Renal pelvis (tissue), 4 donors: ENCODE measurements around the gene MDM1. TPM values are rescaled to one million over a fixed set of nuclear protein-coding genes. Genes with fewer than 3 reads are reported as not detected.

ENCODE experiments used
- DNase-seq: peaks from one replicate; pipeline ENCODE4 v3.0.0-alpha.2; 2013
- polyA plus RNA-seq, 3 donors: library from polyadenylated mRNA; unstranded; fragments of 120-200 nt; gene quantifications; one replicate each; pipeline ENCODE4 v1.2.1, GENCODE V29; 2013; ENCODE audit not compliant: insufficient read length in 3 of 3

The MDM1 gene
- polyA plus RNA-seq, 3 donors: 32.5 to 38.4 (median 38.2) TPM

DNA sequence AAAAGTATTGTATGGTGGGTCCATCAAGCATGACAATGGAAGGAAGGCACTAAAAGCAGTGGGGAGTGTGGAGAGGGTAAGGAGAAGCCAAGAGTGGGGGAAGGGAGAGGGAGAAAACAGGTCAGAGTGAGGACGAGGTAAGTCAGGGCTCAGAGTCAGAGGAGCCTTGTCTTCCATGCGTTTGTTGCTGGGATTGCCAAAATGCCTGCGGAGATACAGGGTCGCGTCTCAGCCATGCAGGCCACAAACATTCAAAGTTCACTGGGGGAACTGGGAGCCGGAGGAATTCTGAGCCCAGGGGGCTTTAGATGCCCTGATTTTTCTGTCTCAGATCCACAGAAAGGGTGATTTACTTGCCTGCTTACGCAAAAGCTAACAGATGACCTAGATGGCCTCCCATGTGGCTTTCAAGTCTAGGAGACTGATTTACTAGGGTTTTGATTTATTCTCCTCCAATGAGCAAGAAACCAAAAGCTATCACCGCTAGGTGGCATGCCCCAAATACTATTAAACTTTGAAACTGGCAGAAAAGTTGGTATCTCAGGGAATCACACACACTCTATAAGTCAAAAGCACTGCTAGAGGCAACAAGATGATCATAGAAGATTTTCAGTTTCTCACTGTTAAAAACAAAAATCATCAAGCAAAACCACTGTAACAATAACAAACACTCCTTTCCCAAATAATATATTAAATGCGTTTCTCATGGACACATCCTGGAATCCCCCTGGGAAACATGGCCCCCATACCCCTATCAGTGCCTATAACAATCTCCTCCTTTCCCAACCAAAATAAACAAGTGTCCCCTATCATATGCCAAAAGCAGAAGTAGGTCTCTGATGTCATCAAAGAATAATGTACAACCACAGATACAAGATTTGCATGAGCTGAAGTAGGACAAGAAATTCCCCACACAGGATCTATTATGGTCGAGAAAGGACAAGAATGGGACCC lies 26.6 kb upstream of the MDM1 start:
- peak; percentile 76 for DNase-seq

DNA sequence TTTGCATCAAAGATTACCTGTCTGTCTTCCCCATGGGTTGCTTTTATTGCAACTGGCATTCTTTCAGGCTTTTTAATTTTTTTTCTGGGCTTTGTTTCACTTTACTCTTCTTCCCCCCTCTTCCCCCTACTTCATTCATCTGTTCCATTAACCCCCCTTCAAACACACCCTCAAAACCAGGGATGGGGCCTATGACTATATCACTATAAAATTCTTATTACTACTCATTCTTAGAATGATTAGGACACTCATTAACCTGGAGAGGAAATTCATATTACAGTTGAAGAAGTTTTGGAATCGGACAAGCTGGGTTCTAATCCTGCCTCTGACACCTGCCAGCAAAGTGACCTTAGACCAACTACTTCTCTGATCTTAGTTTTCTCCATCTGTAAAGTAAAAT lies 24.8 kb upstream of the MDM1 start:
- no peak for DNase-seq

- DNase-seq: no peak
Observed at GRCh38 chr12:68356060-68356695, 24.0 kb upstream of the MDM1 start.

GRCh38 chr12:68354977-68355541 lies 22.9 kb upstream of the MDM1 start:
- DNase-seq: no peak

GRCh38 chr12:68352067-68352466 lies 19.9 kb upstream of the MDM1 start:
- no peak for DNase-seq

DNA sequence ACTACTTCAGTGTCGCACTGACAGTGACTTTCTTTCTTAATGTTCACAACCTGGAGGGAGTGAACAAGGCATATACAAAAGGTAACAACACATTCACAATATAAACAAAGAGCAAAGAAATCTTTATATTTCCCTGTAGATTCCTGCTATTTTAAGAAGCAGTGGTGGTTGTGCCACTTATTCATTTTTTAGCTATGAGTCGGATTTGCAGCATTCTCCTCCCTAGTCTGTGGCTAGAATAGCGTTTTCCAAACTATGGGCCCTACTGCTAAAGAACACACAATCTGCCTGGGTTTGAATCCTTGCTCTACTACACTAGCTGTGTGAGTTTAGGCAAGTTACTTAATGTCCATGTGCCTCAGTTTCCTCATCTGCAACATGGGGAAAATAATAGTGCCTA lies 18.6 kb upstream of the MDM1 start:
- no peak for DNase-seq

- no peak for DNase-seq
Observed at GRCh38 chr12:68349921-68350606, 17.9 kb upstream of the MDM1 start.

DNA sequence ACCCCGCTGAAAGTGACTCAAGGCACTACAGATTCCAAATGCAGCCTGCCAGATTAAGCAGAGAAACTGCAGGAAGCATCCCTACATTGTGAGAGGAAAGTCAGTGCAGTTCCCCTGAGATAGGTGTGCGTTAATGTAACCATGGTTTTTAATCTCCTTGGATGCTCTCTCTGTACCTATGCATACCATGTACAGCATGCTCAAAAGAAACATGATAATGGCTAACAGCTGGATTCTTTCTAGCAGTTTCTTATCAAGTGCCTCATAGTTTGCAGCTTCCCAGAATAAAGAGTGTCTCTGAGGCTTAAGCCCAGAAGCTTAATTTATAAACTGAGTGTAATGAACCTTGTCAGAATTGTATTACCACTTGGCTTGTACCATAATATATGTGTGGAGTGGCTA lies 17.1 kb upstream of the MDM1 start:
- DNase-seq: no peak

- DNase-seq: no peak
Observed at GRCh38 chr12:68348419-68348818, 16.3 kb upstream of the MDM1 start.

DNA sequence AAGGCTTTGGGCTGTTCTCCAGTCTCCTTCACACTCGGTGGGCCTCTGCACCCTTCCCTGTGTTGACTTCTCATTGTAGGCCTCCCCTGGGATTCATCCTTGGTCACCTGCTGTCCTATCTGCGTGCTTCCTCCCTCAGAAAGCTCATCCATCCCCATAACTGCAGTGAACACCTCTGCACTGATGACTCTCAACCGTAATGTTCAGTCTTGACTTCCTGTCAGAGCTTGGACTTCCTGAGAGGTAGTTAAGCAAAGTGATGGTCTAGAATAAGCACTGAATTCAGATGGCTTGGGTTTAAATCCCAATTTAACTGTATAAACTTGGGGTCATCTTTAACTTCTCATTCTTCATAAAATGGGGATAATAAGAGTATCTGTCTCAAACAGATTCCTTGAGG lies 13.6 kb upstream of the MDM1 start:
- no peak for DNase-seq

DNA sequence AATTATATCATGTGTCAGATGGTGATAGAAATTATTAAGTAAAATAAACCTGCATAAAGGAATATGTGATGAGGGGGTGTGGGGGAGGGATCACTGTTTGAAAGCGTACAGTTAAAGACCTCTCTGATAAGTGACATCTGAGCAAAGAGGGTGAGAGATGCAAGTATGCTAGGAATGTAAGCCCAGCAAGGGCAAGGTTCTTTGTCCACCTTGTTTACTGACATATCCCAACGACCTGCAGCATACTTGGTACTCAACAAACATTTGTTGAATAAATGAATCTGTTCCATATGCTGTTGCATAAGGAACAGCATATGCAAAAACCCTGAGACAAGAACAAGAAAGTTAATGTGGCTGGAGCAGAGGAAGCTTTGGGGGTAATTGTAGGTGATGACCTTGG lies 12.0 kb upstream of the MDM1 start:
- no peak for DNase-seq

- DNase-seq: no peak
Observed at GRCh38 chr12:68342966-68343365, 10.8 kb upstream of the MDM1 start.

GRCh38 chr12:68341822-68342221 lies 9.7 kb upstream of the MDM1 start:
- no peak for DNase-seq

DNA sequence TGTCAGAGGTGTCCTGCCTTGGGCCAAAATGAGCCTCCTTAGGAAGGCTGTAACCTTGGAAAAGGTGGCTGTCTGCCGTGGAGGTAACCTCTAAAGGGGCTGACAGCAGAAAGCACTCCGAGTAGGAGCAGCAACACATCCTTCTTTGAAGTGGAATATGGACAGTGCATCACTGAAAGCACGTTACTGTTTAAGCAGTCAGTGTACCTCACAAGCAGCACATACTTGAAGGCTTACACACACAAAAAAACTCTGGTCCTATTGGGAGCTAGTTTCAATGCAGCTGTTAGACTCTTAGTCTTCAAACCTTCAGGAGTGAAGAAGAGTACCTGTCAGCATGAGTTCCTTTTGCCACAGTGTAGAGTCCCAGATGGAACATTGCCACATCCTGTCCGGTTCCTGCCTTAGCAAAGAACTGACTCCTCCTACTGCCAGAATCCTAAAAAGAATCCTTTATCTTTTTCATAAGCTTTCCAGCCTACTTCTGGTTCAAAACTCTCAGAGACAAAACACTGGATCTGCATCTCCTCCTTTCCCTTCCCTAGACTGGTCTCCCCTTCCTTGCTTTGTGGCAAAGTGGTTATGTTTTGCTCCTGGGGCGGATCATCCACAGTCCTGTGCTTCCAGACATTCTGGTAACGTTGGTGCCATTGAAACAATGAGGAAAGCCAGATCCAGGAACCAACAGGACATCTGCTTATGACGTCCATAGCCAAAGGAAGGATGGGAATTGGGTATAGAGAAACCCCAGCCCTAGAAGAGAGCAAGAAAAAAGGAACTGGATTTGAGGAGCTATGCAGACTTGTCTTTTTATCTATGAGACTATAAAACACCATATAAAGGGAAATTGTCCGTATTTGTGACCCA lies 8.5 kb upstream of the MDM1 start:
- no peak for DNase-seq

DNA sequence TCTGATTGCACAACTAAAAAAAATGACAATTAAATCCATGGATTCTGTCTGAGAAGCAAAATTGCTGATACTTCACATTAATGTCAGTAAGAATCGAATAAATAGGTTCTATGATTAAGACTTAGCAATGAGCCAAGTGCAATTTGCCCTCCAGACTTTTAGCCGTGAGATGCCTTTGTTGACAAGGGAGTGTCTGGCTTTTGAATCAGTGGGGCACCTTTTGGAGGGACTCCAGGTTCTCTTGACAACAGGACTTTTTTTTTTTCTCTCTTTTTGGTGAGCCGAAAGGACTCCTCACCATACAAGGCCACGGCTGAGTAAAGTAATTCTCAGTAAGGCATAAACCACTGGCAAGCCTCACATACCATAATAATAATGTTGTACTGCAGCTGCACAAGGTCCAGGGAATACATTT lies 4.7 kb upstream of the MDM1 start:
- DNase-seq: no peak

GRCh38 chr12:68335462-68335861 lies 3.3 kb upstream of the MDM1 start:
- no peak for DNase-seq

- DNase-seq: no peak
Observed at GRCh38 chr12:68334132-68334531, 2.0 kb upstream of the MDM1 start.

- no peak for DNase-seq
Observed at GRCh38 chr12:68332728-68333630, 817 bp upstream of the MDM1 start.

- no peak for DNase-seq
Observed at GRCh38 chr12:68331500-68331868, 678 bp downstream of the MDM1 start.

DNA sequence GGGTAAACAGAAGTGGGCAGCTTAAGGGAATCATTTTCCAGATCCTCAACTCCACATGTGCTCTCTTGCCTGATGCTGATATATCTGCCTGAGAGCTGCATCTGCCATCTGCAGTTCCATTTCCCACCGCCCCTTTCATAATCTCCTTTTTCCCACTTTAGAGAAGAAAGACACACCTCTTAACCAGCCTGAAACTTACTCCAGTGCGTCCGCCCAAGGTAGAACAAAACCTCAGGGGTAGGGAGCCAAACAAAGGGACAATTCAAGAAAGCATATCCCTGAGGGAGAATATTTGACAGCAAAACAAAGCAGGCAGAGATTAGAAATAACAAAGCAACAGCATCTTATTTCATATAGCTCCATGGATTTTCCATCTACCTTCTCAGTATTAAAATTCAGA lies 4.3 kb downstream of the MDM1 start:
- no peak for DNase-seq
